Panc1 (cell line): ENCODE measurements around the gene ZACN. TPM values are rescaled to one million over a fixed set of nuclear protein-coding genes. Genes with fewer than 3 reads are reported as not detected.
"Not testable (repeated sequence)": the region's sequence is repeated elsewhere in the genome, so short reads cannot be mapped to it uniquely, and the experiment has no call there.

Experiments
- ATAC-seq: fragments of 200-7000 bp; cut with Tn5 transposase; 2 replicates; pipeline ENCODE4 v1.9.1; 2020; ENCODE audit warnings: mild to moderate bottlenecking, moderate library complexity
- BruUV-seq: library from RNA; stranded (reverse); fragments of 400-500 nt; replicated peaks from 2 replicates; lab custom pipeline; 2021; lab: Mats Ljungman, UMichigan
- CTCF ChIA-PET: fragments of 300-600 bp; sonication (Branson Sonifier 250); formaldehyde crosslinking; loops from one replicate; lab custom pipeline; 2022; ENCODE audit warnings: antibody characterized with exemption; lab: Charles Lee
- POLR2A ChIA-PET: fragments of 300-600 bp; sonication (Branson Sonifier 250); formaldehyde crosslinking; loops from one replicate; lab custom pipeline; 2022; ENCODE audit warnings: antibody characterized with exemption; lab: Charles Lee
- DNase-seq: peaks from one replicate; pipeline ENCODE4 v3.0.0-alpha.2; 2010; ENCODE audit warnings: low read depth, low spot score
- H3K27ac ChIP-seq: 2 replicates; pipeline ENCODE4 v1.5.1; 2011; ENCODE audit warnings: mild to moderate bottlenecking, low read length, inconsistent platforms
- H3K27me3 ChIP-seq: fragments of 200-500 bp; sonication (Bioruptor generic); 2 replicates; pipeline ENCODE4 v1.6.0; 2014; ENCODE audit warnings: low read length, inconsistent platforms; ENCODE audit not compliant: control insufficient read depth, insufficient read depth
- H3K36me3 ChIP-seq: fragments of 200-500 bp; sonication (Bioruptor generic); 2 replicates; pipeline ENCODE4 v1.5.1; 2014; ENCODE audit warnings: inconsistent platforms, mild to moderate bottlenecking, low read length, moderate library complexity; ENCODE audit not compliant: control insufficient read depth, insufficient read depth
- H3K4me1 ChIP-seq: 2 replicates; pipeline ENCODE4 v1.5.1; 2011; ENCODE audit warnings: inconsistent platforms, mild to moderate bottlenecking, low read length, moderate library complexity; ENCODE audit not compliant: control insufficient read depth, insufficient read depth
- H3K4me3 ChIP-seq, 2 experiments: 2 replicates each; pipeline ENCODE4 v1.5.1; 2011 to 2012; ENCODE audit warnings: low read depth in 2 of 2, low read length in 2 of 2, mild to moderate bottlenecking in 2 of 2, inconsistent platforms in 1 of 2, moderate library complexity in 1 of 2
- H3K9me3 ChIP-seq: fragments of 200-500 bp; sonication (Bioruptor generic); 2 replicates; pipeline ENCODE4 v1.5.1; 2014; ENCODE audit warnings: low read depth, mild to moderate bottlenecking, inconsistent platforms, low read length, moderate library complexity; ENCODE audit not compliant: control insufficient read depth, insufficient read depth
- POLR2AphosphoS5 ChIP-seq: IDR thresholded peaks from 2 replicates; pipeline ENCODE4 v1.6.1; 2012; ENCODE audit warnings: mild to moderate bottlenecking, low read depth, low read length, moderate library complexity
- REST ChIP-seq, 2 experiments: IDR thresholded peaks; 2 replicates each; pipeline ENCODE4 v1.6.1; 2011 to 2012; ENCODE audit warnings: low read depth in 2 of 2, control low read depth in 1 of 2, low read length in 1 of 2, mild to moderate bottlenecking in 1 of 2, moderate library complexity in 1 of 2; ENCODE audit not compliant: insufficient read depth in 1 of 2
- SIN3A ChIP-seq: IDR thresholded peaks from 2 replicates; pipeline ENCODE4 v1.6.1; 2012; ENCODE audit warnings: low read depth, mild to moderate bottlenecking, low read length, moderate library complexity, borderline replicate concordance; ENCODE audit not compliant: insufficient read depth
- TCF7L2 ChIP-seq: IDR thresholded peaks from 2 replicates; pipeline ENCODE4 v1.6.1; 2011; ENCODE audit warnings: mild to moderate bottlenecking, low read depth, low read length, inconsistent platforms
- in situ Hi-C: cut with HindIII; loops from 2 replicates; pipeline ENCODE4 v1.10.0; 2016; ENCODE audit warnings: low sequenced_read_pairs, low pct_unique_long_range_greater_than_20kb
- intact Hi-C: fragments of 100-400 bp; cut with micrococcal nuclease; formaldehyde crosslinking; loops from one replicate; pipeline ENCODE4 v1.10.0; 2022; ENCODE audit not compliant: unreplicated experiment
- total RNA-seq: library from RNA; stranded (reverse); gene quantifications from one replicate; pipeline ENCODE4 v1.2.1, GENCODE V29; 2021; ENCODE audit not compliant: unreplicated experiment
- TF ChIP-seq, protein P1 (sequence below): fragments of 450-650 bp; IDR thresholded peaks from 2 replicates; pipeline ENCODE4 v1.5.1; 2017; ENCODE audit warnings: mild to moderate bottlenecking

ZACN gene
- total RNA-seq, 1 experiment from 2014 or later, result not detected

DNA sequence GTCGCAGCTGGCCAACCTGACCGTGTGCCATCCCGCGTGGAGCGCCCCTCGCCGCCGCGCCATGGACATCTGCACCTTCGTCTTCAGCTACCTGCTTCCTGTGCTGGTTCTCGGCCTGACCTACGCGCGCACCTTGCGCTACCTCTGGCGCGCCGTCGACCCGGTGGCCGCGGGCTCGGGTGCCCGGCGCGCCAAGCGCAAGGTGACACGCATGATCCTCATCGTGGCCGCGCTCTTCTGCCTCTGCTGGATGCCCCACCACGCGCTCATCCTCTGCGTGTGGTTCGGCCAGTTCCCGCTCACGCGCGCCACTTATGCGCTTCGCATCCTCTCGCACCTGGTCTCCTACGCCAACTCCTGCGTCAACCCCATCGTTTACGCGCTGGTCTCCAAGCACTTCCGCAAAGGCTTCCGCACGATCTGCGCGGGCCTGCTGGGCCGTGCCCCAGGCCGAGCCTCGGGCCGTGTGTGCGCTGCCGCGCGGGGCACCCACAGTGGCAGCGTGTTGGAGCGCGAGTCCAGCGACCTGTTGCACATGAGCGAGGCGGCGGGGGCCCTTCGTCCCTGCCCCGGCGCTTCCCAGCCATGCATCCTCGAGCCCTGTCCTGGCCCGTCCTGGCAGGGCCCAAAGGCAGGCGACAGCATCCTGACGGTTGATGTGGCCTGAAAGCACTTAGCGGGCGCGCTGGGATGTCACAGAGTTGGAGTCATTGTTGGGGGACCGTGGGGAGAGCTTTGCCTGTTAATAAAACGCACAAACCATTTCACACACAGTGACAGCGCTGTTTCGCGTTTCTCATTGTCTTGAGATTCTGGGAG lies 2.0 kb upstream of the ZACN start:
- DNase-seq, result no peak
- BruUV-seq, result no TSS peak
- Histone ChIP-seq H3K4me1 (peaks cover 10% of the 10 kb centered on the region), H3K4me3 (no peak overlapping the region), H3K27ac (no peak overlapping the region), H3K27me3 (no peaks in the 10 kb centered on the region), H3K36me3 (no peaks in the 10 kb centered on the region; the same call in 1 of the 2 replicates), H3K9me3 (no peaks in the 10 kb centered on the region)
- TF ChIP-seq POLR2AphosphoS5 (no peak), TCF7L2 (no peak), SIN3A (no peak), REST (IDR thresholded peaks at IDR 0.05; ENCODE audit: insufficient read depth in 1 of 2, low read depth in 2 of 2, low read length in 1 of 2) (no peak)
- TF ChIP-seq, protein P1, sequence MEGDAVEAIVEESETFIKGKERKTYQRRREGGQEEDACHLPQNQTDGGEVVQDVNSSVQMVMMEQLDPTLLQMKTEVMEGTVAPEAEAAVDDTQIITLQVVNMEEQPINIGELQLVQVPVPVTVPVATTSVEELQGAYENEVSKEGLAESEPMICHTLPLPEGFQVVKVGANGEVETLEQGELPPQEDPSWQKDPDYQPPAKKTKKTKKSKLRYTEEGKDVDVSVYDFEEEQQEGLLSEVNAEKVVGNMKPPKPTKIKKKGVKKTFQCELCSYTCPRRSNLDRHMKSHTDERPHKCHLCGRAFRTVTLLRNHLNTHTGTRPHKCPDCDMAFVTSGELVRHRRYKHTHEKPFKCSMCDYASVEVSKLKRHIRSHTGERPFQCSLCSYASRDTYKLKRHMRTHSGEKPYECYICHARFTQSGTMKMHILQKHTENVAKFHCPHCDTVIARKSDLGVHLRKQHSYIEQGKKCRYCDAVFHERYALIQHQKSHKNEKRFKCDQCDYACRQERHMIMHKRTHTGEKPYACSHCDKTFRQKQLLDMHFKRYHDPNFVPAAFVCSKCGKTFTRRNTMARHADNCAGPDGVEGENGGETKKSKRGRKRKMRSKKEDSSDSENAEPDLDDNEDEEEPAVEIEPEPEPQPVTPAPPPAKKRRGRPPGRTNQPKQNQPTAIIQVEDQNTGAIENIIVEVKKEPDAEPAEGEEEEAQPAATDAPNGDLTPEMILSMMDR, result no peak
- in situ Hi-C loops (no loop called here), intact Hi-C loops (no loop called here)
- ChIA-PET POLR2A (no interaction called here), CTCF (interaction anchor here (0.5 kb wide), 1 partner anchor 230 kb away, joined by 4 read pairs; no protein-coding TSS in a partner anchor)
- no peak for ATAC-seq

GRCh38 chr17:76077584-76078110 lies 1.3 kb upstream of the ZACN start:
- ATAC-seq (no peak), DNase-seq (no peak)
- no peak overlapping the region for H3K27ac ChIP-seq
- no TSS peak for BruUV-seq
- intact Hi-C loops, result no loop called here
- no peaks in the 10 kb centered on the region for H3K36me3 ChIP-seq
- no peaks in the 10 kb centered on the region for H3K9me3 ChIP-seq
- TF ChIP-seq, protein P1, result no peak
- no peak for TF ChIP-seq SIN3A
- no peak for TF ChIP-seq TCF7L2
- TF ChIP-seq REST (IDR thresholded peaks at IDR 0.05; ENCODE audit: insufficient read depth in 1 of 2, low read depth in 2 of 2, low read length in 1 of 2), result no peak
- peaks cover 10% of the 10 kb centered on the region for H3K4me1 ChIP-seq
- CTCF ChIA-PET, result interaction anchor here (0.5 kb wide), 1 partner anchor 229 kb away, joined by 4 read pairs; no protein-coding TSS in a partner anchor
- H3K27me3 ChIP-seq, result no peaks in the 10 kb centered on the region
- in situ Hi-C loops, result no loop called here
- no peak overlapping the region for H3K4me3 ChIP-seq
- POLR2A ChIA-PET, result interaction anchor here (0.7 kb wide), 1 partner anchor 9 kb away, joined by 4 read pairs; no protein-coding TSS in a partner anchor

DNA sequence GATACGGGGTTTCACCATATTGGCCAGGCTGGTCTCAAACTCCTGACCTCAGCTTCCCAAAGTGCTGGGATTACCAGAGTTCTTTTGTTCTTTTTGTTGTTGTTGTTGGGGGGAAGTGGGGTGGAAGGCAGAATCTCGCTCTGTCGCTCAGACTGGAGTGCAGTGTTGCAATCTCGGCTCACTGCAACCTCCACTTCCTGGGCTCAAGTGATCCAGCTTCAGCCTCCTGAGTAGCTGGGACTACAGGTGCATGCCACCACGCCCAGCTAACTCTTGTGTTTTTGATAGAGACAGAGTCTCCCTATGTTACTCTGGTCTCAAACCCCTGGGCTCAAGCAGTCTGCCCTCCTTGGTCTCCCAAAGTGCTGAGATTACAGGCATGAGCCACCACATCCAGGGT lies 612 bp upstream of the ZACN start:
- H3K27me3 ChIP-seq, POLR2A ChIA-PET: not testable (repeated sequence)

More for the DNA sequence above, 612 bp upstream of the ZACN start:
- H3K4me3 ChIP-seq, DNase-seq, in situ Hi-C loops, H3K9me3 ChIP-seq, H3K36me3 ChIP-seq, intact Hi-C loops, BruUV-seq, H3K27ac ChIP-seq, ATAC-seq: not testable (repeated sequence)
- CTCF ChIA-PET, result interaction anchor here (0.6 kb wide), 1 partner anchor 104 kb away, joined by 4 read pairs; no protein-coding TSS in a partner anchor
- H3K4me1 ChIP-seq, result peaks cover 10% of the 10 kb centered on the region
